OCI-LY3 (cell line): Measurements from ENCODE around the gene RBM20.

Source experiments
- H2AFZ ChIP-seq: fragments of 200-600, 300-600 bp; shearing (Covaris generic); 2 replicates; pipeline ENCODE4 v1.6.0; 2014; ENCODE audit warnings: antibody characterized with exemption, low read depth, low read length
- H3K27ac ChIP-seq: fragments of 200-600, 300-600 bp; sonication (generic); 2 replicates; pipeline ENCODE4 v1.5.1; 2014; ENCODE audit warnings: mild to moderate bottlenecking, low read length, moderate library complexity, mixed read lengths
- H3K27me3 ChIP-seq: fragments of 200-600, 300-600 bp; sonication (generic); 2 replicates; pipeline ENCODE4 v1.6.1; 2014; ENCODE audit warnings: low read depth, low read length, mixed read lengths
- H3K36me3 ChIP-seq: fragments of 200-600, 300-600 bp; sonication (generic); replicated peaks from 2 replicates; pipeline ENCODE3; 2014; ENCODE audit warnings: low read depth, low read length, mixed read lengths
- H3K4me1 ChIP-seq: fragments of 300-600, 200-600 bp; sonication (generic); 2 replicates; pipeline ENCODE4 v1.6.1; 2014; ENCODE audit warnings: low read length, mixed read lengths
- H3K4me2 ChIP-seq: fragments of 200-600, 300-600 bp; sonication (generic); 2 replicates; pipeline ENCODE4 v1.6.1; 2014; ENCODE audit warnings: low read length, mixed read lengths
- H3K4me3 ChIP-seq: fragments of 300-600, 200-600 bp; sonication (generic); 2 replicates; pipeline ENCODE4 v1.5.1; 2014; ENCODE audit warnings: antibody characterized with exemption, mild to moderate bottlenecking, low read length, moderate library complexity
- H3K79me2 ChIP-seq: fragments of 300-600, 200-600 bp; shearing (Covaris generic); 2 replicates; pipeline ENCODE4 v1.6.1; 2014; ENCODE audit warnings: mild to moderate bottlenecking, low read length, mixed read lengths
- H3K9ac ChIP-seq: fragments of 300-600, 200-600 bp; shearing (Covaris generic); 2 replicates; pipeline ENCODE4 v1.6.0; 2014; ENCODE audit warnings: mild to moderate bottlenecking, low read length, moderate library complexity
- H3K9me3 ChIP-seq: fragments of 200-600, 300-600 bp; shearing (Covaris generic); 2 replicates; pipeline ENCODE4 v1.6.1; 2014; ENCODE audit warnings: low read length, mixed read lengths; ENCODE audit not compliant: insufficient read depth
- H4K20me1 ChIP-seq: fragments of 200-600, 300-600 bp; sonication (generic); 2 replicates; pipeline ENCODE4 v1.6.1; 2016; ENCODE audit warnings: low read length, mixed read lengths; ENCODE audit not compliant: insufficient read depth
- EZH2phosphoT487 ChIP-seq: fragments of 200-600 bp; shearing (Covaris generic); IDR thresholded peaks from 2 replicates; pipeline ENCODE4 v1.6.1; 2018; ENCODE audit warnings: antibody characterized with exemption, mixed run types, low read depth
- TF ChIP-seq, protein P1 (sequence below): fragments of 200-600, 300-600 bp; sonication (generic); IDR thresholded peaks from 2 replicates; pipeline ENCODE4 v1.5.1; 2014; ENCODE audit warnings: antibody characterized with exemption, low read length, low read depth

RBM20 gene

DNA sequence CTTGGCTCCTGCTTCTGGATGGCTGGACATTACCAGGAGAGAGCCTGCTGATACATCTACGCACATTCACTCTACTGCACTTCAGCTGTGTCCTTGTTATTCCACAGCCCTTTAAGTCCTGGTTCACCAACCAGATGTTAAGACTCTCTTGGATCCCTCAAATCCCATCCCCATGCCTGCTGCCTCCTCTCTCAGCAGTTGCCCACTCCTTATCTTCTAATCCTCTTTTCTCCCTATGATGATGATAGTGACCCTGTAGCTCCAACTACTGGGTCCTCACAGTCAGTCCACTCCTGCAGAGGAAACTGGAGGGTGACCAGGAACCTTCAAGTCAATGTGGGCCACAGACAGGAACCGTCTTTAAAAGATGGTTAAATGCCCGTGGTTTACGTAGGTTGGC, 131.3 kb downstream of the RBM20 start:
- Histone ChIP-seq H3K27me3 (0 out of 2 replicates have a peak, but pooled peaks cover 10% of the 10 kb centered on the region), H3K4me1 (peaks cover 16% of the 10 kb centered on the region), H3K79me2 (no peaks in the 10 kb centered on the region), H4K20me1 (no peaks in the 10 kb centered on the region), H3K27ac (no peak overlapping the region), H3K4me3 (no peak overlapping the region), H3K4me2 (no peak overlapping the region), H3K36me3 (no peaks in the 10 kb centered on the region), H3K9me3 (no peaks in the 10 kb centered on the region), H2AFZ (no peak overlapping the region), H3K9ac (no peak overlapping the region)
- TF ChIP-seq, protein P1, sequence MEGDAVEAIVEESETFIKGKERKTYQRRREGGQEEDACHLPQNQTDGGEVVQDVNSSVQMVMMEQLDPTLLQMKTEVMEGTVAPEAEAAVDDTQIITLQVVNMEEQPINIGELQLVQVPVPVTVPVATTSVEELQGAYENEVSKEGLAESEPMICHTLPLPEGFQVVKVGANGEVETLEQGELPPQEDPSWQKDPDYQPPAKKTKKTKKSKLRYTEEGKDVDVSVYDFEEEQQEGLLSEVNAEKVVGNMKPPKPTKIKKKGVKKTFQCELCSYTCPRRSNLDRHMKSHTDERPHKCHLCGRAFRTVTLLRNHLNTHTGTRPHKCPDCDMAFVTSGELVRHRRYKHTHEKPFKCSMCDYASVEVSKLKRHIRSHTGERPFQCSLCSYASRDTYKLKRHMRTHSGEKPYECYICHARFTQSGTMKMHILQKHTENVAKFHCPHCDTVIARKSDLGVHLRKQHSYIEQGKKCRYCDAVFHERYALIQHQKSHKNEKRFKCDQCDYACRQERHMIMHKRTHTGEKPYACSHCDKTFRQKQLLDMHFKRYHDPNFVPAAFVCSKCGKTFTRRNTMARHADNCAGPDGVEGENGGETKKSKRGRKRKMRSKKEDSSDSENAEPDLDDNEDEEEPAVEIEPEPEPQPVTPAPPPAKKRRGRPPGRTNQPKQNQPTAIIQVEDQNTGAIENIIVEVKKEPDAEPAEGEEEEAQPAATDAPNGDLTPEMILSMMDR = no peak
- TF ChIP-seq EZH2phosphoT487 = no peak

DNA sequence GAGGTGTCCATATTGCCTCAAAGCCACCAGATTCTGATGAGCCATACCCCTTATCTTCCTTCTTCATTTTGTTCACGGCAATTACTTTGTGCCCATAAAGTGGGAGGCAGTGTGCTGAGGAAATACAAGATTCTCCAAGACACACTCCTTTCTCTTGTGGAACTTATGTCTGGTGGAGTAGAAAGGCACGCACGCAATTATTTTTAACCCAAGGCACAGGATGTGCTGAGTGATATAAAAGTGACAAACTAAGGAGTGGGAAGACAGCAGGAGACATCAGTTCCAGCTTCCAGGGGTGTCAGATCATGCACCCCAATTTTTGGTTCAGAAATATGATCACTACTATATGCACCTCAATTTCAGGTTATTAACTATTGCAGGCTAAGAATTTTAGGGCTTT, 132.9 kb downstream of the RBM20 start:
- Histone ChIP-seq H3K27me3 (0 out of 2 replicates have a peak, but pooled peaks cover 10% of the 10 kb centered on the region), H3K36me3 (no peaks in the 10 kb centered on the region), H2AFZ (no peak overlapping the region), H3K4me1 (peaks cover 16% of the 10 kb centered on the region), H4K20me1 (no peaks in the 10 kb centered on the region), H3K9me3 (no peaks in the 10 kb centered on the region), H3K27ac (no peak overlapping the region), H3K4me3 (no peak overlapping the region), H3K79me2 (no peaks in the 10 kb centered on the region), H3K4me2 (no peak overlapping the region), H3K9ac (no peak overlapping the region)
- TF ChIP-seq, protein P1 = no peak
- TF ChIP-seq EZH2phosphoT487 = no peak

DNA sequence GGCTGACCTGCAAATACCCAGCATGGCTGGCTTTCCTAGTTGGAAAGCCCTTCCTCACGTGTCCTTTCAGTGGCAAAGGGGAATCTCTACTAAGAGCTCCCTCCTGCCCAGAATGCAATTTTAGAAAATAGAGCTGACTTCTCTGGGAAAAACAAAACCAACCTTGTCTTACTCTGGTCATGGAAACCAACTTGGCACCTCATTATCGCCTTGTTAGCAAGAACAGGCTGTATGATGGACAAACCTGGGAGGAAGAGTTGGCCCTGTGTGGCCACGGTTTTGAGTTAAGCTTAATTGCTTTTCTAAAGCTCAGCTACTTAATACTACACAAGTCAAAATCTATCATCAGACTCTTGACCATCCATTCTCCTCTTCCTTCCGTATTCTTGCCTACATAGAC, 133.5 kb downstream of the RBM20 start:
- no peaks in the 10 kb centered on the region for H3K79me2 ChIP-seq
- H3K9me3 ChIP-seq = no peaks in the 10 kb centered on the region
- no peak overlapping the region for H3K4me3 ChIP-seq
- H3K36me3 ChIP-seq = no peaks in the 10 kb centered on the region
- no peak overlapping the region for H3K27ac ChIP-seq
- H3K4me2 ChIP-seq = no peak overlapping the region
- no peak overlapping the region for H2AFZ ChIP-seq
- no peak for TF ChIP-seq EZH2phosphoT487
- TF ChIP-seq, protein P1 = no peak
- H4K20me1 ChIP-seq = no peaks in the 10 kb centered on the region
- peaks cover 16% of the 10 kb centered on the region for H3K4me1 ChIP-seq
- H3K27me3 ChIP-seq = 0 out of 2 replicates have a peak, but pooled peaks cover 10% of the 10 kb centered on the region
- no peak overlapping the region for H3K9ac ChIP-seq

DNA sequence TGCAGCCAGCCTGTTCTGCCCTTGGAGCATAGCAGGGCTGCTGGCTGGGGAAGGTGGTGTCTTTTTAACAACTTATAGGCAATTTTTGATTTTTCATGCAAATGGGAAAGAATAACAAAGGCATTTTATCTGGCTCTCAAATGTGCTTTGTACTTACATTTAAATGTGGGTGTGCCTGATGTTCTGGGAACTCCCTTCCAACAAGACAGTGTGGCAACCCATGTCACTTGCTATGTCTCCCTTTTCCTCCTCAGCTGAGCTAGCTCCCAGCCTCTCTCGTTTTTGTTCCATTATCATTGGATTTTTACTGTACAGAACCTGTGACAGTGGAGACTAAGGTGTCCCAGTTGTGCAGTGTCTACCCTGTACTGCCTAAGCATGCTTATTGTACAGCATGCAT, 134.1 kb downstream of the RBM20 start:
- H3K36me3 ChIP-seq = no peaks in the 10 kb centered on the region
- no peak overlapping the region for H2AFZ ChIP-seq
- TF ChIP-seq, protein P1 = no peak
- no peak for TF ChIP-seq EZH2phosphoT487
- H4K20me1 ChIP-seq = no peaks in the 10 kb centered on the region
- no peaks in the 10 kb centered on the region for H3K79me2 ChIP-seq
- H3K4me3 ChIP-seq = no peak overlapping the region
- H3K9ac ChIP-seq = no peak overlapping the region
- H3K27me3 ChIP-seq = 0 out of 2 replicates have a peak, but pooled peaks cover 10% of the 10 kb centered on the region
- H3K4me1 ChIP-seq = peaks cover 13% of the 10 kb centered on the region
- no peak overlapping the region for H3K27ac ChIP-seq
- no peaks in the 10 kb centered on the region for H3K9me3 ChIP-seq
- H3K4me2 ChIP-seq = no peak overlapping the region
